H1 (cell line): ENCODE measurements around the gene MRPS15. TPM values are rescaled to one million over a fixed set of nuclear protein-coding genes. Genes with fewer than 3 reads are reported as not detected.

Experiments used
- CREB1 ChIP-seq: IDR thresholded peaks from 2 replicates; pipeline ENCODE4 v1.6.1; 2012; ENCODE audit warnings: inconsistent platforms
- EZH2 ChIP-seq: fragments of 200-600 bp; sonication (generic); IDR thresholded peaks from 2 replicates; pipeline ENCODE4 v1.7.1; 2012; ENCODE audit warnings: low read depth, mild to moderate bottlenecking, moderate library complexity, low read length, inconsistent platforms; ENCODE audit not compliant: severe bottlenecking
- GTF2F1 ChIP-seq: IDR thresholded peaks from 2 replicates; pipeline ENCODE4 v1.6.1; 2012; ENCODE audit warnings: low read depth, low read length, improper control_type of control experiment, borderline replicate concordance
- KDM5A ChIP-seq: fragments of 200-600 bp; IDR thresholded peaks from 2 replicates; pipeline ENCODE4 v1.7.1; 2012; ENCODE audit warnings: mild to moderate bottlenecking, low read length, inconsistent platforms, mixed read lengths
- MAFK ChIP-seq: IDR thresholded peaks from 2 replicates; pipeline ENCODE4 v1.6.1; 2012; ENCODE audit warnings: low read depth, mild to moderate bottlenecking, improper control_type of control experiment, low read length
- RBBP5 ChIP-seq: IDR thresholded peaks from 2 replicates; pipeline ENCODE4 v1.7.1; 2012; ENCODE audit warnings: low read depth, mild to moderate bottlenecking, inconsistent platforms, low read length, moderate library complexity, borderline replicate concordance
- RNF2 ChIP-seq: fragments of 200-900, 300-1000 bp; sonication (generic); IDR thresholded peaks from 2 replicates; pipeline ENCODE4 v1.7.1; 2016; ENCODE audit warnings: borderline replicate concordance, low read depth, mild to moderate bottlenecking, antibody characterized with exemption, low read length; ENCODE audit not compliant: poor library complexity, severe bottlenecking; ENCODE audit errors: missing control alignments
- SRF ChIP-seq: IDR thresholded peaks from 2 replicates; pipeline ENCODE4 v1.6.1; 2011; ENCODE audit warnings: mild to moderate bottlenecking, low read depth, low read length, moderate library complexity
- TAF7 ChIP-seq: optimal IDR thresholded peaks from 2 replicates; pipeline ENCODE3; 2011; ENCODE audit warnings: low read depth, mild to moderate bottlenecking, inconsistent platforms, low read length, moderate library complexity, borderline replicate concordance
- TBP ChIP-seq: IDR thresholded peaks from 2 replicates; pipeline ENCODE4 v1.6.1; 2011; ENCODE audit warnings: low read depth, low read length, improper control_type of control experiment
- polyA plus RNA-seq, 7 experiments: library from polyadenylated mRNA; depleted of rRNA in 3 of 7; stranded (reverse) in 5 of 7; unstranded in 2 of 7; fragments of >200 nt in 5 of 7; fragments of 200-250 nt in 2 of 7; gene quantifications; 1 replicate in 5 of 7; 2 replicates in 1 of 7; 4 replicates in 1 of 7; pipeline versions ENCODE4 v1.2.1 to v1.2.3, GENCODE V29; 2011 to 2013; ENCODE audit warnings: missing spikeins in 2 of 7, mixed read lengths in 2 of 7
- total RNA-seq: library from RNA; stranded (reverse); fragmentation: NEBNext Ultra II Directional; extraction: Animal tissue kit (Norgen Biotek cat#: 25700); gene quantifications from 2 replicates; pipeline ENCODE4 v1.2.1, GENCODE V29; 2021
- TF ChIP-seq, protein P1 (sequence below), 3 experiments: IDR thresholded peaks; 1 replicate in 2 of 3; 2 replicates in 1 of 3; pipeline versions ENCODE4 v1.5.1 to v1.6.1; 2011; ENCODE audit warnings: low read length in 3 of 3, mild to moderate bottlenecking in 3 of 3, inconsistent platforms in 2 of 3, low read depth in 1 of 3, moderate library complexity in 1 of 3; ENCODE audit not compliant: insufficient read depth in 1 of 3; ENCODE audit errors: control extremely low read depth in 1 of 3

Gene MRPS15
- total and polyA plus RNA-seq, 2 of the 8 experiments (the other 6 are each of a cell fraction or from before 2014, with no cell fraction given), result 53.6 to 129 TPM

DNA sequence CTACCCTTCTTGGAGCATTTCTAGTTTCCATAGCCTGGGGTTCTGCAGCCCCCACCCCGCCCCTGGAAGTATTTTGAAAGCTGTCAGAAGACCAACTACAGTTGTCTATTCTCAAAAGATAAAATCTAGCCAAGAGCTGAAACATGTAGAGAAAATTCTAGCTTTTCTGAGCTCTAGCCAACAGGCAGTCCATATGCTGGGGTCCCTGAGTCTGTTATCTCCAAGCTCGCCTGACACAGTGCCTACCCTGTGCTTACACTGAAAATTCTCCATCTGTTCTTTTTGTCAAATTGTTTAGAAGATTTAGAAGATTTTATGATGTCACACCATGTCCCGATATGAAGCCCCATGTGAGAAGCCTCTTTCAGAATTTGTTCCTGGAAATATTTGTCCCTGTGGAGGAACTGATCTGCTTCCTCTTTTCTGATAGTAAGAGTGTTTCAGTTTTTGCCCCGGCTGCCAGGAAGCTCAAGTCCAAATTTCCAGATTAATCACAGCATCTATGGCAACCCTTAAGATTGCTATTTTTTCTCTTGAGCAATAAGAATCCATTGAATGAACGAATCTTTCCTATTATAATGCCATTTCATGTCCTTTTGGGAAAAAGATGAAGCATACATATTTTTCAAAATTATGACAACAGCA, 42.2 kb upstream of the MRPS15 start (continued):
- TF ChIP-seq, protein P1, sequence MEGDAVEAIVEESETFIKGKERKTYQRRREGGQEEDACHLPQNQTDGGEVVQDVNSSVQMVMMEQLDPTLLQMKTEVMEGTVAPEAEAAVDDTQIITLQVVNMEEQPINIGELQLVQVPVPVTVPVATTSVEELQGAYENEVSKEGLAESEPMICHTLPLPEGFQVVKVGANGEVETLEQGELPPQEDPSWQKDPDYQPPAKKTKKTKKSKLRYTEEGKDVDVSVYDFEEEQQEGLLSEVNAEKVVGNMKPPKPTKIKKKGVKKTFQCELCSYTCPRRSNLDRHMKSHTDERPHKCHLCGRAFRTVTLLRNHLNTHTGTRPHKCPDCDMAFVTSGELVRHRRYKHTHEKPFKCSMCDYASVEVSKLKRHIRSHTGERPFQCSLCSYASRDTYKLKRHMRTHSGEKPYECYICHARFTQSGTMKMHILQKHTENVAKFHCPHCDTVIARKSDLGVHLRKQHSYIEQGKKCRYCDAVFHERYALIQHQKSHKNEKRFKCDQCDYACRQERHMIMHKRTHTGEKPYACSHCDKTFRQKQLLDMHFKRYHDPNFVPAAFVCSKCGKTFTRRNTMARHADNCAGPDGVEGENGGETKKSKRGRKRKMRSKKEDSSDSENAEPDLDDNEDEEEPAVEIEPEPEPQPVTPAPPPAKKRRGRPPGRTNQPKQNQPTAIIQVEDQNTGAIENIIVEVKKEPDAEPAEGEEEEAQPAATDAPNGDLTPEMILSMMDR (IDR thresholded peaks at IDR 0.05; ENCODE audit: control extremely low read depth in 1 of 3, insufficient read depth in 1 of 3, low read depth in 1 of 3, low read length in 3 of 3), result no peak
- TF ChIP-seq CREB1 (no peak), RBBP5 (no peak), KDM5A (no peak), SRF (no peak), RNF2 (no peak), GTF2F1 (no peak), TAF7 (no peak), TBP (no peak), MAFK (no peak), EZH2 (no peak)
